H7 (cell line): ENCODE data around the gene GNG12. TPM values are rescaled to one million over a fixed set of nuclear protein-coding genes. Genes with fewer than 3 reads are reported as not detected.

Experiments
- DNase-seq: peaks from one replicate; pipeline ENCODE4 v3.0.0; 2012
- H3K27me3 ChIP-seq: 2 replicates; pipeline ENCODE4 v1.6.0; 2011; ENCODE audit warnings: mild to moderate bottlenecking, low read length; ENCODE audit not compliant: control insufficient read depth, insufficient read depth
- H3K36me3 ChIP-seq: replicated peaks from 2 replicates; pipeline ENCODE4 v1.5.1; 2011; ENCODE audit warnings: low read length; ENCODE audit not compliant: control insufficient read depth, insufficient read depth
- H3K4me3 ChIP-seq: 2 replicates; pipeline ENCODE4 v1.5.1; 2011; ENCODE audit warnings: low read depth, mild to moderate bottlenecking, control low read depth, low read length, moderate library complexity; ENCODE audit not compliant: insufficient read depth
- total RNA-seq: library from RNA; depleted of rRNA; stranded (reverse); fragments of >200 nt; shearing (Covaris generic); gene quantifications from 2 replicates; pipeline ENCODE4 v1.2.3, GENCODE V29; 2014

GNG12 gene
- total RNA-seq, 1 experiment from 2014 or later = 42.8 TPM

- Histone ChIP-seq H3K36me3 (no peaks in the 10 kb centered on the region), H3K4me3 (no peak overlapping the region), H3K27me3 (no peaks in the 10 kb centered on the region)
- no peak for DNase-seq
Observed at GRCh38 chr1:67752306-67752705, 81.0 kb downstream of the GNG12 start.

- no peaks in the 10 kb centered on the region for H3K27me3 ChIP-seq
Observed at GRCh38 chr1:67750691-67751054, 82.6 kb downstream of the GNG12 start.

GRCh38 chr1:67749844-67750690 lies 83.2 kb downstream of the GNG12 start:
- no peaks in the 10 kb centered on the region for H3K36me3 ChIP-seq
- no peaks in the 10 kb centered on the region; the same call in 1 of the 2 replicates for H3K27me3 ChIP-seq
- no peak overlapping the region for H3K4me3 ChIP-seq
- no peak for DNase-seq

More at GRCh38 chr1:67750691-67751054, 82.6 kb downstream of the GNG12 start:
- no peak for DNase-seq
- Histone ChIP-seq H3K4me3 (no peak overlapping the region), H3K36me3 (no peaks in the 10 kb centered on the region)

GRCh38 chr1:67749263-67749843 lies 83.9 kb downstream of the GNG12 start:
- Histone ChIP-seq H3K36me3 (no peaks in the 10 kb centered on the region), H3K4me3 (no peak overlapping the region), H3K27me3 (no peaks in the 10 kb centered on the region; the same call in 1 of the 2 replicates)
- DNase-seq = peak; percentile 32

- H3K4me3 ChIP-seq = no peak overlapping the region
- no peaks in the 10 kb centered on the region for H3K36me3 ChIP-seq
- DNase-seq = no peak
- no peaks in the 10 kb centered on the region; the same call in 1 of the 2 replicates for H3K27me3 ChIP-seq
Observed at GRCh38 chr1:67748630-67749029, 84.6 kb downstream of the GNG12 start.

GRCh38 chr1:67747671-67748546 lies 85.4 kb downstream of the GNG12 start:
- H3K27me3 ChIP-seq = no peaks in the 10 kb centered on the region; the same call in 1 of the 2 replicates
- no peaks in the 10 kb centered on the region for H3K36me3 ChIP-seq
- no peak for DNase-seq
- H3K4me3 ChIP-seq = no peak overlapping the region

- H3K36me3 ChIP-seq = no peaks in the 10 kb centered on the region
- H3K4me3 ChIP-seq = no peak overlapping the region
- no peaks in the 10 kb centered on the region; the same call in 1 of the 2 replicates for H3K27me3 ChIP-seq
- peak; percentile 27 for DNase-seq
Observed at GRCh38 chr1:67745875-67746698, 87.2 kb downstream of the GNG12 start.

GRCh38 chr1:67743072-67743725 lies 90.1 kb downstream of the GNG12 start:
- no peak for DNase-seq
- Histone ChIP-seq H3K36me3 (no peaks in the 10 kb centered on the region), H3K4me3 (no peak overlapping the region), H3K27me3 (no peaks in the 10 kb centered on the region; the same call in 1 of the 2 replicates)

GRCh38 chr1:67741736-67742135 lies 91.5 kb downstream of the GNG12 start:
- Histone ChIP-seq H3K4me3 (no peak overlapping the region), H3K36me3 (no peaks in the 10 kb centered on the region)
- no peak for DNase-seq

GRCh38 chr1:67741121-67741520 lies 92.1 kb downstream of the GNG12 start:
- DNase-seq = no peak
- H3K27me3 ChIP-seq = no peaks in the 10 kb centered on the region; the same call in 1 of the 2 replicates

More at GRCh38 chr1:67741736-67742135, 91.5 kb downstream of the GNG12 start:
- no peaks in the 10 kb centered on the region; the same call in 1 of the 2 replicates for H3K27me3 ChIP-seq

GRCh38 chr1:67740543-67740942 lies 92.7 kb downstream of the GNG12 start:
- Histone ChIP-seq H3K27me3 (no peaks in the 10 kb centered on the region; the same call in 1 of the 2 replicates), H3K4me3 (no peak overlapping the region), H3K36me3 (no peaks in the 10 kb centered on the region)
- DNase-seq = no peak

More at GRCh38 chr1:67741121-67741520, 92.1 kb downstream of the GNG12 start:
- Histone ChIP-seq H3K36me3 (no peaks in the 10 kb centered on the region), H3K4me3 (no peak overlapping the region)

- DNase-seq = no peak
- Histone ChIP-seq H3K36me3 (no peaks in the 10 kb centered on the region), H3K27me3 (no peaks in the 10 kb centered on the region), H3K4me3 (no peak overlapping the region)
Observed at GRCh38 chr1:67739361-67739760, 93.9 kb downstream of the GNG12 start.

GRCh38 chr1:67738401-67738800 lies 94.9 kb downstream of the GNG12 start:
- no peak for DNase-seq
- no peaks in the 10 kb centered on the region for H3K36me3 ChIP-seq
- no peaks in the 10 kb centered on the region for H3K27me3 ChIP-seq

More at GRCh38 chr1:67738401-67738800, 94.9 kb downstream of the GNG12 start:
- no peak overlapping the region for H3K4me3 ChIP-seq
